SK-N-SH treated with all-trans-retinoic acid at 6 μM for 48 hours (cell line): ENCODE measurements around the gene CDR2.

Experiments
- ATAC-seq: fragments of 200-7000 bp; cut with Tn5 transposase; 3 replicates; pipeline ENCODE4 v1.9.1; 2020; ENCODE audit warnings: mild to moderate bottlenecking, moderate library complexity
- BACH2 ChIP-seq: fragments of 250-450 bp; sonication (Bioruptor Pico); IDR thresholded peaks from 2 replicates; pipeline ENCODE4 v1.9.0; 2021; ENCODE audit warnings: mild to moderate bottlenecking, borderline replicate concordance
- CREB5 ChIP-seq: fragments of 250-450 bp; sonication (Bioruptor Pico); IDR thresholded peaks from 2 replicates; pipeline ENCODE4 v1.5.1; 2020; ENCODE audit warnings: low read depth, mild to moderate bottlenecking, moderate library complexity
- CSDC2 ChIP-seq: fragments of 250-450 bp; sonication (Bioruptor Pico); IDR thresholded peaks from 2 replicates; pipeline ENCODE4 v1.5.0; 2020; ENCODE audit warnings: mild to moderate bottlenecking, moderate library complexity
- ESRRG ChIP-seq: fragments of 250-450 bp; sonication (Bioruptor Pico); IDR thresholded peaks from 2 replicates; pipeline ENCODE4 v1.6.1; 2021; ENCODE audit warnings: mild to moderate bottlenecking
- GLIS3 ChIP-seq: fragments of 250-450 bp; sonication (Bioruptor Pico); IDR thresholded peaks from 2 replicates; pipeline ENCODE4 v1.5.0; 2020; ENCODE audit warnings: mild to moderate bottlenecking, moderate library complexity
- ISL1 ChIP-seq: fragments of 250-450 bp; sonication (Bioruptor Pico); IDR thresholded peaks from 2 replicates; pipeline ENCODE4 v2.1.2; 2022; ENCODE audit warnings: mild to moderate bottlenecking, moderate library complexity
- OSR1 ChIP-seq: fragments of 250-450 bp; sonication (Bioruptor Pico); IDR thresholded peaks from 2 replicates; pipeline ENCODE4 v1.8.0; 2022; ENCODE audit warnings: moderate library complexity, mild to moderate bottlenecking, inconsistent platforms
- PATZ1 ChIP-seq: fragments of 250-450 bp; sonication (Bioruptor Pico); IDR thresholded peaks from 2 replicates; pipeline ENCODE4 v1.8.0; 2020; ENCODE audit warnings: mild to moderate bottlenecking, moderate library complexity, borderline replicate concordance
- POU6F1 ChIP-seq: fragments of 250-450 bp; sonication (Bioruptor Pico); IDR thresholded peaks from 2 replicates; pipeline ENCODE4 v1.8.0; 2021; ENCODE audit warnings: low read depth, mild to moderate bottlenecking, moderate library complexity, borderline replicate concordance
- PPARA ChIP-seq: fragments of 250-450 bp; sonication (Bioruptor Pico); IDR thresholded peaks from 2 replicates; pipeline ENCODE4 v1.5.0; 2020; ENCODE audit warnings: mild to moderate bottlenecking, borderline replicate concordance
- RARB ChIP-seq: fragments of 250-450 bp; sonication (Bioruptor Pico); IDR thresholded peaks from 2 replicates; pipeline ENCODE4 v1.8.0; 2021; ENCODE audit warnings: mild to moderate bottlenecking, moderate library complexity
- SNAI2 ChIP-seq: fragments of 250-450 bp; sonication (Bioruptor Pico); IDR thresholded peaks from 2 replicates; pipeline ENCODE4 v1.5.0; 2020; ENCODE audit warnings: mild to moderate bottlenecking, moderate library complexity
- TCF4 ChIP-seq: fragments of 250-450 bp; sonication (Bioruptor Pico); IDR thresholded peaks from 2 replicates; pipeline ENCODE4 v1.8.0; 2021; ENCODE audit warnings: mild to moderate bottlenecking, moderate library complexity, borderline replicate concordance
- TOX ChIP-seq: fragments of 250-450 bp; sonication (Bioruptor Pico); IDR thresholded peaks from 2 replicates; pipeline ENCODE4 v1.8.0; 2021; ENCODE audit warnings: mild to moderate bottlenecking, moderate library complexity, borderline replicate concordance
- TSHZ2 ChIP-seq: fragments of 250-450 bp; sonication (Bioruptor Pico); IDR thresholded peaks from 2 replicates; pipeline ENCODE4 v1.5.0; 2020; ENCODE audit warnings: mild to moderate bottlenecking, moderate library complexity
- ZC3H10 ChIP-seq: fragments of 250-450 bp; sonication (Bioruptor Pico); IDR thresholded peaks from 2 replicates; pipeline ENCODE4 v1.5.1; 2021; ENCODE audit warnings: mild to moderate bottlenecking, moderate library complexity
- ZFP3 ChIP-seq: fragments of 250-450 bp; sonication (Bioruptor Pico); IDR thresholded peaks from 2 replicates; pipeline ENCODE4 v1.5.0; 2020; ENCODE audit warnings: mild to moderate bottlenecking, moderate library complexity
- ZFP30 ChIP-seq: fragments of 450-650 bp; formaldehyde crosslinking; IDR thresholded peaks from 2 replicates; pipeline ENCODE4 v1.5.0; 2022; ENCODE audit warnings: mild to moderate bottlenecking, moderate library complexity
- ZNF70 ChIP-seq: fragments of 450-650 bp; formaldehyde crosslinking; IDR thresholded peaks from 2 replicates; pipeline ENCODE4 v1.5.0; 2020; ENCODE audit warnings: mild to moderate bottlenecking, moderate library complexity
- ZNF8 ChIP-seq: fragments of 450-650 bp; formaldehyde crosslinking; IDR thresholded peaks from 2 replicates; pipeline ENCODE4 v1.5.0; 2020; ENCODE audit warnings: mild to moderate bottlenecking, moderate library complexity

CDR2 gene

GRCh38 chr16:22297871-22298733 is 76.3 kb downstream of the CDR2 start (continued):
- TF ChIP-seq SNAI2, result 0 out of 2 replicates have a peak, but pooled peaks have one; percentile 37
- TF ChIP-seq ZNF70, result no peak
- TF ChIP-seq CSDC2 (CRISPR knock-in tag), result 0 out of 2 replicates have a peak, but pooled peaks have one; percentile 68
- no peak for TF ChIP-seq ZNF8 (CRISPR knock-in tag)
- 0 out of 2 replicates have a peak, but pooled peaks have one; percentile 69 for TF ChIP-seq ESRRG

- TF ChIP-seq TCF4 (CRISPR knock-in tag) (peak; percentile 28; the same call in 1 of the 2 replicates), CREB5 (no peak), OSR1 (no peak), TSHZ2 (CRISPR knock-in tag) (no peak), RARB (no peak), ZFP3 (peak; percentile 42; the same call in 1 of the 2 replicates), POU6F1 (CRISPR knock-in tag) (no peak), BACH2 (CRISPR knock-in tag) (no peak), ZFP30 (CRISPR knock-in tag) (no peak)
- TF ChIP-seq, all 23 proteins: peak for 2
- ATAC-seq, result peak; percentile 88
Measured at GRCh38 chr16:22297114-22297870, 77.1 kb downstream of the CDR2 start, which contains the start of gene POLR3E. Gene POLR3E (plus strand): TSS chr16:22297409. CDS start chr16:22302969, 5,560 bp downstream.

GRCh38 chr16:22296225-22297113 is 78.0 kb downstream of the CDR2 start:
- no peak for TF ChIP-seq SNAI2
- no peak for TF ChIP-seq GLIS3 (CRISPR knock-in tag)
- TF ChIP-seq ZNF8 (CRISPR knock-in tag), result no peak
- no peak for TF ChIP-seq ZNF70
- no peak for TF ChIP-seq CSDC2 (CRISPR knock-in tag)
- no peak for TF ChIP-seq OSR1
- TF ChIP-seq ZFP3, result no peak
- no peak for TF ChIP-seq ISL1 (CRISPR knock-in tag)
- no peak for TF ChIP-seq PATZ1 (CRISPR knock-in tag)
- no peak for TF ChIP-seq CREB5
- no peak for TF ChIP-seq ESRRG
- no peak for TF ChIP-seq POU6F1 (CRISPR knock-in tag)
- TF ChIP-seq ZC3H10 (CRISPR knock-in tag), result no peak
- no peak for TF ChIP-seq PPARA (CRISPR knock-in tag)
- no peak for TF ChIP-seq TOX (CRISPR knock-in tag)
- no peak for ATAC-seq
